ENCODE measurements around the gene MED29. TPM values are rescaled to one million over a fixed set of nuclear protein-coding genes. Genes with fewer than 3 reads are reported as not detected.
A peak's percentile ranks its signal among the peaks of the same experiment; 100 is the strongest.

The MED29 gene
- total and polyA plus RNA-seq, 2 of the 13 experiments (the other 11 are each of a cell fraction or from before 2014, with no cell fraction given): 14.0 to 19.7 TPM

DNA sequence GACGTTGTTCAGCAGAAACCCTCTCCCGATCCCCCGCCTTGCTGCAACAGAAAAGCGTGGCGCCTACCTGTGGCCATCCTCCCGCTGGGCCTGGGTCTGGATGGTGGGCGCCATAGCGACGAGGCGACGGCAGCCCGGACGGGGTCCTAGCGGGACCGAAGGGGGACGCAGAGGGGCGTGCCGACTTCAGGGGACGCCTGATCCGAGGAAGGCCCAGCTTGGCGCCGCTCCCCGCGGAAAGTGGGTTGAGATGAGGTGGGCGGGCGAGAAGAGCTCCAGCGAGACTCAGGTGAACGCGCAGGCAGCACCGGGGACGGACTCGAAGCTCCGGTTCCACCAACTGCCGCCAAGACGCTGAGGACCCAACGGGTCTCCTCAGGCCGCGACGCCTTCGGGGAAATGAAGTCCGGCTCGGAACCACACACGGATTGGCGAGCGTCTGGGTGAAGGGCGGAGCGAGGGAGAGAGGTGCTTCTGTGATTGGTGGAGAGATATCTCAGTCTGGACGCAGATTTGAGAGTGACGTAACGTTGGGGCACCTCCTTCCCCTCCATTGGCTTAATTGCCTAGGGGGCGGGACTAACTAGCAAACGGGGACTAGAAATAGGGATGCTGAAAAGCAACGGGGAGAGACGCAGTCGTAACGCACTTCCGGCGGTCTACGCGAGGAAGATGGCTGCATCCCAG, at the start of gene MED29, which contains the start of gene PAF1 (continued):
- TF ChIP-seq TFAP4 (IDR thresholded peaks at IDR 0.05; ENCODE audit: borderline replicate concordance, low read depth): no peak
- TF ChIP-seq, protein P1, sequence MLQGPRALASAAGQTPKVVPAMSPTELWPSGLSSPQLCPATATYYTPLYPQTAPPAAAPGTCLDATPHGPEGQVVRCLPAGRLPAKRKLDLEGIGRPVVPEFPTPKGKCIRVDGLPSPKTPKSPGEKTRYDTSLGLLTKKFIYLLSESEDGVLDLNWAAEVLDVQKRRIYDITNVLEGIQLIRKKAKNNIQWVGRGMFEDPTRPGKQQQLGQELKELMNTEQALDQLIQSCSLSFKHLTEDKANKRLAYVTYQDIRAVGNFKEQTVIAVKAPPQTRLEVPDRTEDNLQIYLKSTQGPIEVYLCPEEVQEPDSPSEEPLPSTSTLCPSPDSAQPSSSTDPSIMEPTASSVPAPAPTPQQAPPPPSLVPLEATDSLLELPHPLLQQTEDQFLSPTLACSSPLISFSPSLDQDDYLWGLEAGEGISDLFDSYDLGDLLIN (CRISPR knock-in tag; IDR thresholded peaks at IDR 0.05; ENCODE audit: borderline replicate concordance): no peak
- TF ChIP-seq, protein P2, sequence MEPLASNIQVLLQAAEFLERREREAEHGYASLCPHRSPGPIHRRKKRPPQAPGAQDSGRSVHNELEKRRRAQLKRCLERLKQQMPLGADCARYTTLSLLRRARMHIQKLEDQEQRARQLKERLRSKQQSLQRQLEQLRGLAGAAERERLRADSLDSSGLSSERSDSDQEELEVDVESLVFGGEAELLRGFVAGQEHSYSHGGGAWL (CRISPR knock-in tag; IDR thresholded peaks at IDR 0.05): 0 out of 2 replicates have a peak, but pooled peaks have one; percentile 27
- no peak for TF ChIP-seq NONO (IDR thresholded peaks at IDR 0.05)
- TF ChIP-seq NONO (CRISPR knock-in tag; conservative IDR thresholded peaks at IDR 0.05): peak; percentile 72
- TF ChIP-seq ZHX2 (IDR thresholded peaks at IDR 0.05; ENCODE audit: low read depth): peak; percentile 91
- TF ChIP-seq ZHX2 (CRISPR knock-in tag; IDR thresholded peaks at IDR 0.05; ENCODE audit: borderline replicate concordance): no peak
- TF ChIP-seq, protein P3, sequence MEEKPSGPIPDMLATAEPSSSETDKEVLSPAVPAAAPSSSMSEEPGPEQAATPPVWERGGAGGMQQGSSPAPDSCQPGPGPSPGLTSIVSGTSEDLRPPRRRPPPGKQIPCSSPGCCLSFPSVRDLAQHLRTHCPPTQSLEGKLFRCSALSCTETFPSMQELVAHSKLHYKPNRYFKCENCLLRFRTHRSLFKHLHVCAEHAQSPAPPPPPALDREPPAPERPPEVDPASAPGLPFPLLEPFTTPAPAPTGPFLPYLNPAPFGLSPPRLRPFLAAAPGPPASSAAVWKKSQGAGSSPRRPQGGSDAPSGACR (CRISPR knock-in tag; IDR thresholded peaks at IDR 0.05): peak; percentile 51; the same call in 1 of the 2 replicates
- TF ChIP-seq KLF9 (CRISPR knock-in tag; IDR thresholded peaks at IDR 0.05; ENCODE audit: low read depth): no peak
- TF ChIP-seq PPARG (CRISPR knock-in tag; conservative IDR thresholded peaks at IDR 0.05): no peak
- TF ChIP-seq SPEN (CRISPR knock-in tag; IDR thresholded peaks at IDR 0.05; ENCODE audit: low read depth): peak; percentile 74
- TF ChIP-seq BRD4 (CRISPR knock-in tag; IDR thresholded peaks at IDR 0.05): peak; percentile 49; the same call in 1 of the 2 replicates
- TF ChIP-seq, protein P4, sequence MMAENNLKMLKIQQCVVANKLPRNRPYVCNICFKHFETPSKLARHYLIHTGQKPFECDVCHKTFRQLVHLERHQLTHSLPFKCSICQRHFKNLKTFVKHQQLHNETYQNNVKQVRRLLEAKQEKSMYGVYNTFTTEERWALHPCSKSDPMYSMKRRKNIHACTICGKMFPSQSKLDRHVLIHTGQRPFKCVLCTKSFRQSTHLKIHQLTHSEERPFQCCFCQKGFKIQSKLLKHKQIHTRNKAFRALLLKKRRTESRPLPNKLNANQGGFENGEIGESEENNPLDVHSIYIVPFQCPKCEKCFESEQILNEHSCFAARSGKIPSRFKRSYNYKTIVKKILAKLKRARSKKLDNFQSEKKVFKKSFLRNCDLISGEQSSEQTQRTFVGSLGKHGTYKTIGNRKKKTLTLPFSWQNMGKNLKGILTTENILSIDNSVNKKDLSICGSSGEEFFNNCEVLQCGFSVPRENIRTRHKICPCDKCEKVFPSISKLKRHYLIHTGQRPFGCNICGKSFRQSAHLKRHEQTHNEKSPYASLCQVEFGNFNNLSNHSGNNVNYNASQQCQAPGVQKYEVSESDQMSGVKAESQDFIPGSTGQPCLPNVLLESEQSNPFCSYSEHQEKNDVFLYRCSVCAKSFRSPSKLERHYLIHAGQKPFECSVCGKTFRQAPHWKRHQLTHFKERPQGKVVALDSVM (CRISPR knock-in tag; IDR thresholded peaks at IDR 0.05): no peak; the same call in 1 of the 2 replicates
- peak; percentile 73; the same call in 1 of the 2 replicates for TF ChIP-seq ZNF101 (CRISPR knock-in tag; IDR thresholded peaks at IDR 0.05; ENCODE audit: borderline replicate concordance, low read depth)

Data from HepG2 (cell line).